GM19324 (cell line): ENCODE results near the gene FGF21.

Experiments used
- ATAC-seq: cut with Tn5 transposase; IDR thresholded peaks from one replicate; pipeline ENCODE4 v1.9.1; 2021; ENCODE audit warnings: mild to moderate bottlenecking, moderate library complexity; ENCODE audit not compliant: unreplicated experiment, low FRiP score

FGF21 gene

DNA sequence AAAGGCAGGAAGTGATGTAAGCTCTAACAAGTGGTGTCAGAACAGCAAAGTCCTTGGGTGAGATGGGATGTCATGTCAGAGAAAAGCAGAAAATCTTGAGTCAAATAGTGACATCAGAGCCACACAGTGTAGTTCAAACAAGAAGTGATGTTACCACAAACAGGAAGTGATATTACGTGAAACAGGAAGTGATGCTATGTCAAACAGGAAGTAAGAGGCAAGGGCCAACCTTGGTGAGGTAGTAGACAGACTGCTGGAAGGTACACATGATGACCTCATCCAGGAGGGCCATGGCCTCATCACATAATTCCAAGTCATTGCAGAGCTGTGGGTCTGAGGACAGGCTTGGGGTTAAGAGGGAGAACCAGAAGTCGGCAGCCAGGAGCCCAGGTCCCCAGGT is 28.8 kb upstream of the FGF21 start:
- ATAC-seq, result no peak

DNA sequence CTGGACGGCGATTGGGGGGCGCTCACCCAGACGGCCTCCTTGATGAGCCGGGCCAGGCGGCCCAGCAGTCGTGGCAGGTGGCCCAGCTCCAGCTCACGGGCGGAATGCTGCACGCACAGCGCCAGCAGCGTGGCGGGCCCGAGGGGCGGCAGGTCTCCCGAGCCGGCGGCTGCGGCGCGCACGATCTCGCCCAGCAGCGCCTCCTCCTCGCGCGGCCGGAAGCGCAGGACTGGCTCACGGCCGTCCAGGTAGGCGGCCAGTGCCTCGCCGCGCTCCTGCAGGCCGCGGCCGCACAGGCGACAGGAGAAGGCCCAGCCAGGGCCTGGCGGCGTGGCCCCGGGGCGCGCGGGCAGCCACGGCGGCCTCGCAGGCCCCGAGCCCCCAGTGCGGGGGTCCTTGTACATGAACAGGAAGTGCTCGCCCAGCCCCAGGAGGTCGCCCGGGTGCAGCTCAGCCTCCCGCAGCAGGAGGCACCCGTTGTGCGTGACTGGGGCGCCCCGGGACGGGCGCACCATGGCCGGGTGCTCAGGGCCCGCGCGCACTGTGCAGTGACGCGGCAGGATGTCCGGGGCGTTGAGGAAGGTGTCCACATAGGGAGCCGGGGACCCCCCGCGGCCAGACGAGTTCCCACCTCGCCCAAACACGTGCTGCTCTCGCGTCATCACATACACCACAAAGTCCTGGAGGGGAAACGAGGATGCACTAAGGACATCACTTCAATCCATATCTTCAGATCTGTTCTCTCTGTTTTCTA is 26.2 kb upstream of the FGF21 start:
- ATAC-seq, result no peak

DNA sequence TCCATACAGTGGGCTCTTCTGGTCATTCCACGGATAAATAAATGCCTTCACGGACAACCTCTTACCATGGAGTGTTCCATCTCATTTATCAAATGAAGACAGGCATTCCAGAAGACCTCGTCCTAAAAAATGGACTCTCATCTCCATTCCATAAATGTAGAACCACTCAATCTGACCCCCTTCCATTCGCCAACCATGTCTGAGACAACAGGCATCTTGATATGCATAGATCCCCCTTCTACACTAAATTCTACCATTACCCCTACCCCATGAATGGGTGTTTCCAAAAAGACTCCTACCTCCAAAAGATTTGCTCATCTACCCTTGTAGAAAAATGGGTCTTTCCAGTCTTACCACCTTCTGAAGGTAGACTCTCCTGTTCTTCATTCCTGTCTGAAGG is 23.9 kb upstream of the FGF21 start:
- no peak for ATAC-seq

DNA sequence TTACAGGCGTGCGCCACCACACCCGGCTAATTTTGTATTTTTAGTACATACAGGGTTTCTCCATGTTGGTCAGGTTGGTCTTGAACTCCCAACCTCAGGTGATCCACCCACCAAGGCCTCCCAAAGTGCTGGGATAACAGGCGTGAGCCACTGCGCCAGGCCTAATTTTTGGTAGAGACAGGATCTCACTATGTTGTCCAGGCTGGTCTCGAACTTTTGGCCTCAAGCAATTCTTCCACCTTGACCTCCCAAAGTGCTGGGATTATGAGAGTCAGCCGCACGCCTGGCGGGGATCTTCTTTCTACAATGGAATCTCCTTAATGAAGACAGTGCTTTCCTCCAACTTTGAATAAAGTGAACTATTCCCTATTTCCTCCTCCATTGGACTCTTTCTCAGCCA is 20.7 kb upstream of the FGF21 start:
- no peak for ATAC-seq

DNA sequence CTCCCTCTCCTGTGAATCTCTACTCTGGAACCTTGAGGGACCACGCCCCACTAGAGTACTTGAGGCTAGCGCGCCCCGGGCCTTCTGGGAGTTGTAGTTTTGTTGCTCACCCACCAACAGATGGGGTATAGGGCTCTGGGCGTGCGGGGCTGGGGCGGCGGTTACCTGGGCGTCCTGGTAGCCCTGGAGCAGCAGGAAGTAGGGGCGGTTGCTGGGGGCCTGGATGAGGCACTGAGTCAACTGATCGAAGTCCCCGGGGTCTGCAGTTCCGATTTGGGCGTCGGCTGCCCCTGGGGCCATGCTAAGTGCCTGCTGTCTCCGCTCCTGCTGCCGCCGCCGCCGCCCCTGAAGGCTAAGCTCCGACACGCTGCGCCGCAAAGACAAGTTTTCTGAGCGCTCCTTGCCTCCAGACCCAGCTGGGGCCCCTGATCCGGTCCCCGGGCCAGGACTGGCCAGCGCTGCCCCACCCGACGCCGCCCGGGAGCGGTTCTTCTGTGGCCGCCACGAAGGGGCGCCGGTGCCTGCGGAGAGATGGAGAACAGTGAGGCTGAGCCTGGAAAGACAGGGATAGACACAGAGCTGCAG is 20.2 kb upstream of the FGF21 start:
- ATAC-seq, result no peak

DNA sequence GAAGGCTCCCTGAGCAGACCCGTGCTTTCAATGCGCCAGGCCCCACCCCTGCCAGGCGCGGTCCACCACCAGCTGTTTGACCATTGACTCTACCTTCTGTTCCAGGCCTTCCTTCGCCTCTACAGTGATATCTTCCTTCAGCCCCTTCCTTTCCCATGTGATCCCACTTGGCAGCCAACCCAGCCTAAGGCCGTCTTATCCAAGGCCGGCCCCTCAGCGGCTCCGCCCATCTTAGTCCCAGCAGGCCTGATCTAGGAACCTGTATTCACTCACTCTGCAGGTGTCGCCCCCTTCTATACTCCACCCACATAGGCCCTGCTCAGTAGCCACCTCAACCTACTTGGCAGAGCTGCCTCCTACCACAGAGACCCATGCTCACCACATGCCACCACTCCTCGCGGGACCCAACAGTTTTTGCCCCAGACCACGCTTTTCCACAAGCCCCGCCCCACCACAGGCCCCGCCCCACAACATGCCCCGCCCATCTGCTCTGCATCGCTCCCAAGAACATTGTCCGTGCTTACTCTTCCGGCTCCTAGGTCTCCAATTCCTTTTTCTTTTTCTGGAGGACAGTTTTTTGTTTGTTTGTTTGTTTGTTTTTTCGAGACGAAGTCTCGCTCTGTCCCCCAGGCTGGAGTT is 17.8 kb upstream of the FGF21 start:
- no peak for ATAC-seq

DNA sequence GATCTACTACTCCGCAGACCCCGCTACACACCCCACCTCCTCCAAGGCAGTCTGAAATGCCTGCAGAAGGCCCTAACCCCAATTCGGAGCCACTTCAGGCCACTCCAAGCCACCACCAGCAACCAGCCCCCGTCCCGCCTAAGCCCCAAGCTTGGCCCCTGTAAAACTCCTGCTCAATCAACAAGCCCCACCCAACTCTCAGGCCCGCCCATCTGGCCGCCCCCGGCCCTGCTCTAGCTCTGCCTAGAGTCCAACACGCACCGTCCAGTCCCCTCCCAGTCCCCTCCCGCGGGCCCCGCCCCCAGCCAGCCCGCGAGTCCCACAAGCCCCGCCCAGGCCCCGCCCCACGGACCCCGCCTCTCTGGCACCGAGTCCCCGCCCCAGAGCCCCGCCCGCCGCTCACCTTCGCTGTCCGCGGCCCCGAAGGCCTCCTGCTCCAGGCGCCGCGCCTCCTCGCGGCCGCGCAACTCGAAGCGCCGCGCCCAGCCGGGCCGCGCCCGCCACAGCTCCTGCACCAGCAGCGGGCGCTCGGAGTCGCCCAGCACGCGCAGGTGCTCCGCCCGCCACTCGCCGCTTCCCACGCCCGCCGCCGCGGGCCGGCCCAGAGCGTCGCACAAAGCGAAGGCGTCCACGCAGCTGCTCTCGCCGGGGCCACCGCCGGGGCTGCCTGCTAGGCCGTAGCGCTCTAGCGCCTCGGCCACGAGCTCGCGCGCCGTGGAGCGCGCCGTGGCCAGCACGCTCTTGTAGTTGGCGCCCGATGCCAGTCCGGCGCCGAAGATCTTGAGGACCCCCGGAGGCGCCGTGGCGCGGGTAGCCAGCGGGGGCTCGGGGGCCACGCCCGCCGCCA is 16.5 kb upstream of the FGF21 start:
- peak; percentile 80 for ATAC-seq

DNA sequence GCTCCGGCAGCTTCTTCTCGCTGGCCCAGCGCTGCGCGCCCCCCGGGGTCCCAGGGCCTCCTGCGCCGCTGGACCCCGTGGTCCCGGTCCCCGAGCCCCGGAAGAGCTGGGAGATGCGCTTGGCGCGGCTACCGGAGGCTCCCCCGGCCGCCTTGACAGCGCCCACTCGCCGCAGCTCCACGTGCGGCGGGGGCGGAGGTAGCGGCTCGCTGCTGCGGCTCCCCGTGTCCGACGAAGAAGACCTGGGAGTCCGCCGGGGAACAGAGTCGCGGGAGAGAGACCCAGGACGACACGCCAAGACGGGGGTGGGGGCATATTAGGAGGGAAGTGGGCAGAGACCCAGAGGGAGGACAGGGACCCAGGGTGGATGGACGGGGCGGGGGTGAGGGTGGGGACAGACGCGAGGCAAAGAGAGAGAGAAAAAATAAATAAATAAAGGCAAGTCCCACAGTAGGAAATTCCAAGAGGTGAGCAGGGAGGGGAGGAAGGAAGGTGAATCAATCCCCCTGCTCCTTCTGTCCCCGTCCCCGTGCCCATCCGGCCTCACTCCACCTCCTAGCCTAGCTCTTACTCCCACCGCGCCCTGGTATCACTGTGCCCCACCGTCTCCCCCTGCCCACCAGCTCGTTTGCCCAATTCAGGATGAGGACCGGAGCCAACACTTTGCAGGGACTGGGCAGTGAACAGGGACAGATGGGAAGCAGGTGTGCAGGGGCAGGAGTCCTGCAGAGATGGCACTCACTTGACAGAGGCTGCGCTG is 15.7 kb upstream of the FGF21 start:
- ATAC-seq, result no peak

DNA sequence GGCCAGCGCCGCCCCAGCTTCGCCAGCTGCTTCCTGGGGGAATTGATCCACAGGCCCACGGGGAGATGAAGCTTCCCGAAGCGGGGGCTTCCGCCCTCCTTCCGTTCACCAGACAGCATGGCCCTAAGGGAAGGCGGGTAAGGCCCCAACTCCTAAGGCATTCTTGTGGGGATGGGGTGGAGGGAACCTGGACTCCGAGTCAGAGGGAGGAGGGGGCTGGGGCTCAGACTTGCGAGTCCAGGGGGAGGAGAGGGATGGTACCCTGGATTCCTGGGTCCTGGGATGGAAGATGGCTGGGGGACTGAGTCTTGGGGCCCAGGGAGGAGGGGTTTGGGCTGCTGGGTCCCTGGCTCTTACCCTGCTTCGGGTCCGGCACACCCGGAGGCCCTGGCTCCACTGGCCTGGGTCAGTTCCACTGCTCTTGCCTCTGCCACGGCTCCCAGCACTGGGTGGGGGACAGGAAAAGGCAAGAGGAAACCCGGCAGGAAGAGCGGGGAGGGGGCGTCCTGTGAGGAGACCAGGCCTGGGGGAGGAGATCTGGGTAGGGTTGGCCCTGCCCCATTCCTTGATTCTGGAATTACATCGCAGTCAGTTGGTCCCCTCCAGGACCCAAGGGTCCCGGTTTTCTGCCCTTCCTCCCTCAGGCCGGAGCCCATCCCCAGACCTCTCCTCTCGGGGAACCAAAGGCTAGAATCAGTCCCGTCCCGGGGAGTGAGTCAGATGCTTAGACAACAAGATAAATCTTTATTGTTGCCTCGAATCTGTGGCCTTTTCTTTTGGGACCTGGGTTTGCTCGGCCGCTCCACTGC is 15.0 kb upstream of the FGF21 start, which contains the start of gene RASIP1:
TSS of gene RASIP1 (minus strand) at position 447 of the 809 bp plus-strand sequence. CDS start at position 119, 328 bp downstream.
- ATAC-seq, result no peak

DNA sequence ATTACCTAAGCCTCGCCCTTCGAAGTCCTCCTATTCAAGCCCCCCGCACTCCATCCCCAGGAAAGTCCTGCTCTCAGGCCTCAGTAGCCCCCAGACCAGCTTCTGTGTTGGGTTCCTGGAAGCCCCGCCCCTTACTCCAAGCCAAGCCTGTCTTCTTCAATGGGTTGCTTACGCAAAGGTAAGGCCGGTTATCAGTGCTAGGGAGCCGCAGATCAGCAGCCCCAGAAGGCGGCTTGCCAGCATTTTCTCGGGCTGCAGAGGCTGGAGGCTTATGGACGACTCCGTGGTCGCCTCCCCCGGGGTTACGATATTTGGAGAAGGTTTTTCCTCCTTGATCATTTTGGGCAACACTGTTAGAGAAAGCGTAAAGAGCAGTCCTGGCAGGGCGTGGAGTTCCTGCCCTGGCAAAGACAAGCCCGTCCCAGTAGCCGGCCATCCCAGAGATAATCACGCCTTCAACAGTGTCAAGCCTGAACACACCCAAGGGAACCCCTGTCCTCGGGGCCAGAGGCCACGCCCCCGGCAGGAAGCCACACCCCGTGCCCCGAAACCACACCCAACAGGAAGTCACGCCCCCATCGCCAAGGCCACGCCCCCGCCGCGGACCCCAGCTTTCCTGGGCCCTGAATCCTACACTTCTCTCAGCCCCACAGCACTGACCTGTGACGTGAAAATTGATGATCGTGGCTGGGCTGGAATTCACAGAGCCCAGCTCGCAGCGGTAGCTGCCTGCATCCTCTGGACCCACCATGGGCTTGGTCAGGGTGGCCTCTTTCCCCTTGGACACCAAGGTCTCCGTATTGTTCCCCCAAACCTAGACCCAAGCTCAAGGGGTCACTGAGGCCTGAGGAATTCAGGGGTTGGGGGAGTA is 14.0 kb upstream of the FGF21 start:
- no peak for ATAC-seq

DNA sequence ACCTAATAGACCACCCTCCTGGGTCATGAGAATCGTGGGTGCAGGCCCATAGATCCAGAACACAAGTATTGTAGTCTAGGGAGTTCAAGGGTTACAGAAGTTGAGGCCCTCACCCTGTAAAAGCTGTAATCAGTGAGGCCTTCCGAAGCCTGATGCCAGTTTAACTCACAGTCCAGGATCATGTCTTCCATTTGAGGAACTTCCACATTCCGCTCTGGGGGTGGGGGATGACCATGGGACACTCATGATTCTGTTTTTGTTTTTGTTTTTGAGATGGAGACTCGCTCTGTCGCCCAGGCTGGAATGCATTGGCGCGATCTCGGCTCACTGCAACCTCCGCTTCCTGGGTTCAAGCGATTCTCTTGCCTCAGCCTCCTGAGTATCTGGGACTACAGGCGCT is 13.2 kb upstream of the FGF21 start:
- ATAC-seq, result no peak

DNA sequence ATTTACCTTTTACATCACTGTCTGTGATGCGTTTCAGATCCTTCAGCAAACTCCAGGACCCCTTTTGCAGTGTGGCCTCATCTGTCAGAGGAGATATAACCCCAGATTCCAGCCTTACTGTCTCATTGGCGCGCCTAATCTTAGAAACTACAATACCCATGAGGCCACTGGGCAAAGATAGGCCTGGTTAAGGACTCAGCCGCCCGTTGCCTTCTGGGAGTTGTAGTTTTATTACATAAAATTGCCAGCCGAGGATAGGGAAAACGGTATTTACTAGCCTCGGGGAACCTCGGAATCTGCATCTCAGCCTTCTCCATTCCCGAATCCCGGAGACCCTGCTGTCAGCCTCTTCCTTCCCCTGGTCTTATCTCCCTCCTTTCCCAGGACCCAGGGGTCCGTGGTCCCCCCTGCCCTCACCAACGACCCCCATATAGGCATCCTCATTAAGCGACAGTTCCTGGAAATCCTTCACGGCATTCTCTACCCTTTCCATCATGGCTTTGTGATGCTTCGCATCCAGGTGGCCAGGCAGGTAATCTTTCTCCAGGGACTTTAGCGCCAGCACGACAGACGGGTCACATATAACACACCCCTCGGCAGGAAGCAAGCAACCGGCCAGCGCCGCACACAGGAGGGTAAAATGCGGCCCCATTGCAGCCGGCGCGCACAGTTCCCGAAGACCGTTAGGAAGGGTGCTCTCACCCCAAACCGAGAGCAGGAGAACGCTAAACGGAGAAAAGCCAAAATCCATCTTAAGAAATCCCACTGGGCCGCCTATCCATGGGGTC is 9.9 kb upstream of the FGF21 start:
- ATAC-seq, result no peak

DNA sequence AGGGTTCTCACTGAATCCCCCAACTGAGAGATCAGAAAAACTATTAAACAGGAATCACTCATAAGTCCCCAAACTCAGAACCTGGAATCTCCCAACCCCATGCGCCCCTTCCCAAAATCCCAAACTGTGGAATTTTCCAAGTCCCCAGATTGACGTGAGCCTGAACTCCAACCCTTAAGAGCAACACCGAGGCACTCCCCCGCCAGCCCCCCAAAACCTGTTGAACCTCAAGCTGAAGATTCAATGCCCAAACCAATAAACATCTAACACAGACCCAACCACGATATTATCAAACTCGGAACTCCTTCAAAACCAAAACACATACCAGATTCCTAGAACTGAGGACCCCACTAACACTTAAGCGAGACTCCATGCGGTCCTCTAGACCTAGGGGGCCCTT is 9.2 kb upstream of the FGF21 start:
- ATAC-seq, result no peak

DNA sequence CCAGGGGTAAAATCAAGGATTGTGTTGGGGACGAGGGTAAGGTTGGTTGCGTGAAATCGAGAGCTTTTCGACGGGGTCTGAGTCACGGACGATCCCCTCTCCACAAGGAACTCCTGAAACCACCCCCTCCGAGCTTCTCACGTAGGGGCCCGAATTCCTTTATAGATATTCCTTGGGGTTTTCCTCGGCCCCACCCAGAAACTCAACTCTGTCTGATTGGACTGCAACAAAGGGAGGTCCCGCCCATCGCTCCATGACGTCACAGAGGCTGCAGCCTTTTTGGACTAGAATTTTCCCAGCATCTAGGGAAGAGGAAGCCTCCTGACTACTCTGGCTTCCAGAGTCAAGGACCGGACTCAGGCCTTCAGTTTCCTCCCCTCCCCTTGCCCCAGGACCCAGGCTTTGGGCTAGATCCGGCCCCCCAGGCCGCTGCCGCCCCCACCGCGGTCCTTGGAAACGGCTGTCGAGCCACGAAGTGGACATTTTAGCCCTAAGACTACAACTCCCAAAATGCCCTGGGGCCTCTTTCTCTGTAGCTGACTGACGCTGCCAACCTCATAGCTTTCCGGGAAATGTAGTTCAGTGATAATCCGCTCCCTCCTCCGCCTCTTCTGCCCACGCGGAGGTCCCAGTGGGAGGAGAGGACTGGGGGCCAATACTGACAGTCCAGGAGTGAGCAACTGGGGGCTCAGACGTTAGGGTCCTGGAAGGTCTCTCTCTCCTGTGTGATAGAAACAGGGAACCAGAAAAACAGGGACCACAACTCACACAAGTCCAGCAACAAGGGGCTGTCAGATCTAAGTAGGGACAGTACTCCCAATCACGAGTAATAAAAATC is 8.4 kb upstream of the FGF21 start, which contains the start of gene IZUMO1:
TSS of gene IZUMO1 (minus strand) at position 172 of the 838 bp plus-strand sequence. CDS start 1,050 bp downstream, outside the sequence.
- ATAC-seq, result no peak

DNA sequence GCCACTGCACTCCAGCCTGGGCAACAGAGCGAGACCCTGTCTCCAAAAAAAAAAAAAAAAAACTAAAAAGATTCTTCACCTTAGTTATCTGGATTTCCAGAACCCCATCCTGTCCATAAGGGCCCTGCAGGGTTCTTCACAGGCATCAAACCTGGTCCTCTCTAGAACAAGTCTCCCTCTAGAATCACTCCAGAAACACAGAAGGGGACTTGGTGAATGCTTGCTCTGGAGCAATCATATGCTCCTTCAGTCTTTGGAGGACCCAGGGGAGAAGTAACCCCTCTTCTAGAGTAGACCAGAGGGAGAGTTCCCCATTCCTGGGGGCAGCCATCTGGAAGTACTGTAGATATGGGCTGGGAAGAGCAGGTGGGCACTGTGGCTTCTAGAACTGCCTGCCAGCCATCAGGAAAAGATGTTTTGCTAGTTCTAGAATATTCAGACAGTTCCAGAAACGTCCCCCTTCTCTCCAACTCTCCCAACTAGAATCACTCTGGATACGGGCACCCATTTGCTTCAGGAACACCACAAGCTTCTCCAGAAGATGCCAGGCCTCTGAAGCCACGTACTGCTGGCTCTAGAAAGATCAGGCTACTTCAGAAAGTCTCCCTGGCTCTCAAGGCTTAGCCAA is 5.6 kb upstream of the FGF21 start:
- ATAC-seq, result no peak

DNA sequence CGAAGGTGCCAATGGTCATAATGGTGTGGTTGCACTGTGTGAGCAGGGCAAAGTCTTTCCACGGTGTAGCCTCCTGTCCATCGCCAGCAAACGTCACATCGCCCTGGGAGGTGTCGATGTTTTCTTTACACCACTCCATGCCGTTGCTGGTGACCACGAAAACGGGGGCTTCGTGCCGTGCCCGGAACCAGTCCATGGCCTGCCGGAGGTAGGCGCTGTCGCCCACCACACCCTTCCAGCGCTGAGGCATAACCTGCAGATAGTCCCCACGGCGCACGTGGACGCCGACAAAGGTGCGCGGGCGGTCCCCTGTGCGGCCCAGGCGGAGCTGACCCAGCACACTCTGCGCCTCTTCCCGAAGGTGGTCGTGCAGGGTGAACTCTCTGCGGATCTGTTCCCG is 5.0 kb upstream of the FGF21 start:
- no peak for ATAC-seq
